OCI-LY3 (cell line): ENCODE data around the gene GAS7.

Experiments
- H2AFZ ChIP-seq: fragments of 200-600, 300-600 bp; shearing (Covaris generic); 2 replicates; pipeline ENCODE4 v1.6.0; 2014; ENCODE audit warnings: antibody characterized with exemption, low read depth, low read length
- H3K27ac ChIP-seq: fragments of 200-600, 300-600 bp; sonication (generic); 2 replicates; pipeline ENCODE4 v1.5.1; 2014; ENCODE audit warnings: mild to moderate bottlenecking, low read length, moderate library complexity, mixed read lengths
- H3K27me3 ChIP-seq: fragments of 200-600, 300-600 bp; sonication (generic); 2 replicates; pipeline ENCODE4 v1.6.1; 2014; ENCODE audit warnings: low read depth, low read length, mixed read lengths
- H3K36me3 ChIP-seq: fragments of 200-600, 300-600 bp; sonication (generic); replicated peaks from 2 replicates; pipeline ENCODE3; 2014; ENCODE audit warnings: low read depth, low read length, mixed read lengths
- H3K4me1 ChIP-seq: fragments of 300-600, 200-600 bp; sonication (generic); 2 replicates; pipeline ENCODE4 v1.6.1; 2014; ENCODE audit warnings: low read length, mixed read lengths
- H3K4me2 ChIP-seq: fragments of 200-600, 300-600 bp; sonication (generic); 2 replicates; pipeline ENCODE4 v1.6.1; 2014; ENCODE audit warnings: low read length, mixed read lengths
- H3K4me3 ChIP-seq: fragments of 300-600, 200-600 bp; sonication (generic); 2 replicates; pipeline ENCODE4 v1.5.1; 2014; ENCODE audit warnings: antibody characterized with exemption, mild to moderate bottlenecking, low read length, moderate library complexity
- H3K79me2 ChIP-seq: fragments of 300-600, 200-600 bp; shearing (Covaris generic); 2 replicates; pipeline ENCODE4 v1.6.1; 2014; ENCODE audit warnings: mild to moderate bottlenecking, low read length, mixed read lengths
- H3K9ac ChIP-seq: fragments of 300-600, 200-600 bp; shearing (Covaris generic); 2 replicates; pipeline ENCODE4 v1.6.0; 2014; ENCODE audit warnings: mild to moderate bottlenecking, low read length, moderate library complexity
- H3K9me3 ChIP-seq: fragments of 200-600, 300-600 bp; shearing (Covaris generic); 2 replicates; pipeline ENCODE4 v1.6.1; 2014; ENCODE audit warnings: low read length, mixed read lengths; ENCODE audit not compliant: insufficient read depth
- H4K20me1 ChIP-seq: fragments of 200-600, 300-600 bp; sonication (generic); 2 replicates; pipeline ENCODE4 v1.6.1; 2016; ENCODE audit warnings: low read length, mixed read lengths; ENCODE audit not compliant: insufficient read depth
- EZH2phosphoT487 ChIP-seq: fragments of 200-600 bp; shearing (Covaris generic); IDR thresholded peaks from 2 replicates; pipeline ENCODE4 v1.6.1; 2018; ENCODE audit warnings: antibody characterized with exemption, mixed run types, low read depth
- TF ChIP-seq, protein P1 (sequence below): fragments of 200-600, 300-600 bp; sonication (generic); IDR thresholded peaks from 2 replicates; pipeline ENCODE4 v1.5.1; 2014; ENCODE audit warnings: antibody characterized with exemption, low read length, low read depth

GAS7 gene

DNA sequence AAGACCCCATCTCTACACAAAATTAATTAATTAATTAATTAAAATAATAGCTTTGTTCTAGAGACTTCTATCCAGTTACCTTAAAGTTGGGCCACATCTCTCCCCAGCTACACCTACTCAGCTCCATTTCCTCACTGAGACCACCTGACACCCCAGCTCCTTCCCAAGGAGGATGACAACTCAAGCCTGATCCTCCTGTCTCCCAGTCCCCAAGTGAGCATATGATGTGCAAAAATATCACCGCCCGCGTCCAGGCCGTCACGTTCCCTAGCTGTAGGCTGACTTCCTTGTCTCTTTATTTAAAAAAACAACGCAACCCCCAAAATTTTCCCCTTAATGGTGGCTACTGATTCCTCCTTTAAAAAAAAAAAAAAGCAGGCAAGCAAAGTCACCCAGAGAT, 173.2 kb downstream of the GAS7 start:
- no peak overlapping the region for H3K4me2 ChIP-seq
- no peaks in the 10 kb centered on the region for H3K79me2 ChIP-seq
- H4K20me1 ChIP-seq, result no peaks in the 10 kb centered on the region
- no peaks in the 10 kb centered on the region for H3K4me1 ChIP-seq
- H3K4me3 ChIP-seq, result no peak overlapping the region
- H3K9ac ChIP-seq, result no peak overlapping the region
- H3K36me3 ChIP-seq, result no peaks in the 10 kb centered on the region
- TF ChIP-seq, protein P1, sequence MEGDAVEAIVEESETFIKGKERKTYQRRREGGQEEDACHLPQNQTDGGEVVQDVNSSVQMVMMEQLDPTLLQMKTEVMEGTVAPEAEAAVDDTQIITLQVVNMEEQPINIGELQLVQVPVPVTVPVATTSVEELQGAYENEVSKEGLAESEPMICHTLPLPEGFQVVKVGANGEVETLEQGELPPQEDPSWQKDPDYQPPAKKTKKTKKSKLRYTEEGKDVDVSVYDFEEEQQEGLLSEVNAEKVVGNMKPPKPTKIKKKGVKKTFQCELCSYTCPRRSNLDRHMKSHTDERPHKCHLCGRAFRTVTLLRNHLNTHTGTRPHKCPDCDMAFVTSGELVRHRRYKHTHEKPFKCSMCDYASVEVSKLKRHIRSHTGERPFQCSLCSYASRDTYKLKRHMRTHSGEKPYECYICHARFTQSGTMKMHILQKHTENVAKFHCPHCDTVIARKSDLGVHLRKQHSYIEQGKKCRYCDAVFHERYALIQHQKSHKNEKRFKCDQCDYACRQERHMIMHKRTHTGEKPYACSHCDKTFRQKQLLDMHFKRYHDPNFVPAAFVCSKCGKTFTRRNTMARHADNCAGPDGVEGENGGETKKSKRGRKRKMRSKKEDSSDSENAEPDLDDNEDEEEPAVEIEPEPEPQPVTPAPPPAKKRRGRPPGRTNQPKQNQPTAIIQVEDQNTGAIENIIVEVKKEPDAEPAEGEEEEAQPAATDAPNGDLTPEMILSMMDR, result no peak
- TF ChIP-seq EZH2phosphoT487, result no peak
- no peak overlapping the region for H3K27ac ChIP-seq
- no peaks in the 10 kb centered on the region for H3K9me3 ChIP-seq
- H3K27me3 ChIP-seq, result no peaks in the 10 kb centered on the region
- no peak overlapping the region for H2AFZ ChIP-seq

DNA sequence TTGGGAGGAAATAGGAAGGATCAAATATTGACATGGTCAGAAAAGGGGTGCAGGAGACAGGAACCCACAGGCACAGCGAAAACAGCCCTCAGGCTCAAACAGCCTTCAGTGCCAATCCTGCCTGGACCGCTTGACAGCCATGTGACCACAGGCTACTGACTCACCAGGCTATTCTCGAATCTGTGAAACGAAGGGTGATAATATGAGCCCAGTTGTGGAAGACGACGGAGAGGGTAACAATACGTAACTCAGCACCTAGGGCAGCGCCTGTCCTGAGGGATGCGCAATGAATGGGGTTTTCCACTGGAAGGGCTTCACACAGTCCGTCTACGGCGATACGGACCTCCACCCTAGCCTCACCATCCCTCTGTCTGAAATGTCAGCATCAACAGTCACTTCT, 176.0 kb downstream of the GAS7 start:
- Histone ChIP-seq H3K79me2 (no peaks in the 10 kb centered on the region), H2AFZ (no peak overlapping the region), H3K9ac (no peak overlapping the region), H3K4me3 (no peak overlapping the region), H4K20me1 (no peaks in the 10 kb centered on the region), H3K4me2 (no peak overlapping the region), H3K27ac (no peak overlapping the region), H3K9me3 (no peaks in the 10 kb centered on the region), H3K27me3 (no peaks in the 10 kb centered on the region), H3K4me1 (peaks cover 7% of the 10 kb centered on the region), H3K36me3 (no peaks in the 10 kb centered on the region)
- TF ChIP-seq, protein P1, result no peak
- TF ChIP-seq EZH2phosphoT487, result no peak

DNA sequence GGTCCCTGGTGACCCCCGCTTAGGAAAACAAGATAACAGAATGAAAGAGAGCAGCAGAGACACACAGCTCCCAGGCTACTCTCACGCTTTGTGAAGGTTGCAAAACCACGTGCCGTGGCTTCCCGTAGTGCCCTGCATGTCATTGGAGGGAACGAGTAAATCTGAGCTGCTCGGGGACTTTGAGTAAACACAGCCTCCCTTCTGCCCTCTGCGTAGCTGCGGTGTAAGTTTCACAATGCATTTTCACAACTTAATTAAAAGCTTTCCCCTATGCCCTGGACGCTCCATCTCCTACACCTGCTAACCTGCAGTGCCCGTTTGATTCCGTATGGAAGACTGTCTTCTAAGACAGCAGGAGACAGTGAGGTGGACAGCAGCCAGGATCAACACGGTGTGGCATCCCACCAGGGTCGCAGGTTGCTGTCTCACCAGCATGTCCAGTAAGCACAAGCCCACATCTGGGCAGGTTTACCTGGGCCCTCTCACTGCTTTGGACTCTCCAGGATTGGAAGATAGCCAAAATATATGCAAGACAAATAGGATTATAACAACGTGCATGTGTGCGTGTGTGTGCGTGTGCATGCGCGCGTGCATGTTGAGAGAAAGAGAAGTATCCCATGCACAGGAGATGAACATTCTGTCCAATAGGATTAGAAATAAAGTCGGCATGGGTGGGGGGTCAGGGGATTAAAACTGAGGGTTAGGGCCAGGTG, 177.0 kb downstream of the GAS7 start:
- TF ChIP-seq, protein P1, result no peak
- TF ChIP-seq EZH2phosphoT487, result no peak
- Histone ChIP-seq H3K36me3 (no peaks in the 10 kb centered on the region), H3K4me1 (peaks cover 7% of the 10 kb centered on the region), H3K4me3 (no peak overlapping the region), H3K9ac (no peak overlapping the region), H4K20me1 (no peaks in the 10 kb centered on the region), H3K79me2 (no peaks in the 10 kb centered on the region), H3K9me3 (no peaks in the 10 kb centered on the region), H3K27me3 (no peaks in the 10 kb centered on the region), H3K4me2 (no peak overlapping the region), H2AFZ (no peak overlapping the region), H3K27ac (no peak overlapping the region)

DNA sequence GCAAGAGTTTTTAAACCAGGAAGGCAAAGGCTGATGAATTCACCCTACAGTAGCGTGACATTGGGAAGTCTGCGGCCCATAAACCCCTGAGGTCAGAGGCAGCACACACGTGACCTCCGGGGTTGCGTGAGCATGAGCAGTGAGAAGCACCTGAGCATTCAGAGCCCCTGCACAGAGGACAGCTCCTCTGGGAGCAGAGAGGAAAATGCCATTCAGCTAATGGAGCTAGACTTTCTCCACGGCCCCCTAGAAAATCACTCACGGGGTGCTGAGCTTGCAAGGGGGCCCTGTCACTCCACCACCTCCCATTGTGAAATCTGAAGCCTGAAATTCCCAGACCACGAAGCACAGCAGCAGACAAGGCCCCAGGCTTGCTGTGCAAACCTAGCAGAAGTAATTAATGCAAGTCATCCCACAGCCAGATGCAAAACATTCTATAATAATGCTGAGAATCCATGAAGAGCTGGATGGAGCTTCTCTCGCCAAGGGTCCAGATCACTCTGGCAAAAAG, 178.4 kb downstream of the GAS7 start:
- Histone ChIP-seq H3K79me2 (no peaks in the 10 kb centered on the region), H2AFZ (no peak overlapping the region), H3K4me2 (no peak overlapping the region), H3K9me3 (no peaks in the 10 kb centered on the region), H3K9ac (no peak overlapping the region), H3K36me3 (no peaks in the 10 kb centered on the region), H3K4me3 (no peak overlapping the region), H3K27me3 (no peaks in the 10 kb centered on the region), H4K20me1 (no peaks in the 10 kb centered on the region), H3K27ac (no peak overlapping the region), H3K4me1 (peaks cover 7% of the 10 kb centered on the region)
- TF ChIP-seq, protein P1, result no peak
- no peak for TF ChIP-seq EZH2phosphoT487
